GM06990 (cell line): ENCODE data around the gene AMZ1.
"Not testable (repeated sequence)": the region's sequence is repeated elsewhere in the genome, so short reads cannot be mapped to it uniquely, and the experiment has no call there.

Experiments
- DNase-seq: peaks from one replicate; pipeline ENCODE4 v3.0.0-alpha.2; 2011; ENCODE audit not compliant: insufficient read length; ENCODE audit errors: extremely low read depth
- H3K27me3 ChIP-seq: replicated peaks from 2 replicates; pipeline ENCODE4 v1.6.0; 2011; ENCODE audit warnings: low read length; ENCODE audit not compliant: control insufficient read depth, insufficient read depth
- H3K36me3 ChIP-seq: 2 replicates; pipeline ENCODE4 v1.5.1; 2011; ENCODE audit warnings: low read length; ENCODE audit not compliant: control insufficient read depth, insufficient read depth
- H3K4me3 ChIP-seq: replicated peaks from 2 replicates; pipeline ENCODE4 v1.5.1; 2011; ENCODE audit warnings: low read depth, mild to moderate bottlenecking, control low read depth, low read length
- CTCF ChIP-seq: IDR thresholded peaks from 2 replicates; pipeline ENCODE4 v1.5.1; 2011; ENCODE audit warnings: low read length, control low read depth, mild to moderate bottlenecking, inconsistent platforms; ENCODE audit not compliant: insufficient read depth, poor library complexity, severe bottlenecking

AMZ1 gene

GRCh38 chr7:2670171-2670570, 17.8 kb upstream of the AMZ1 start:
- no peaks in the 10 kb centered on the region; the same call in 1 of the 2 replicates for H3K27me3 ChIP-seq

DNA sequence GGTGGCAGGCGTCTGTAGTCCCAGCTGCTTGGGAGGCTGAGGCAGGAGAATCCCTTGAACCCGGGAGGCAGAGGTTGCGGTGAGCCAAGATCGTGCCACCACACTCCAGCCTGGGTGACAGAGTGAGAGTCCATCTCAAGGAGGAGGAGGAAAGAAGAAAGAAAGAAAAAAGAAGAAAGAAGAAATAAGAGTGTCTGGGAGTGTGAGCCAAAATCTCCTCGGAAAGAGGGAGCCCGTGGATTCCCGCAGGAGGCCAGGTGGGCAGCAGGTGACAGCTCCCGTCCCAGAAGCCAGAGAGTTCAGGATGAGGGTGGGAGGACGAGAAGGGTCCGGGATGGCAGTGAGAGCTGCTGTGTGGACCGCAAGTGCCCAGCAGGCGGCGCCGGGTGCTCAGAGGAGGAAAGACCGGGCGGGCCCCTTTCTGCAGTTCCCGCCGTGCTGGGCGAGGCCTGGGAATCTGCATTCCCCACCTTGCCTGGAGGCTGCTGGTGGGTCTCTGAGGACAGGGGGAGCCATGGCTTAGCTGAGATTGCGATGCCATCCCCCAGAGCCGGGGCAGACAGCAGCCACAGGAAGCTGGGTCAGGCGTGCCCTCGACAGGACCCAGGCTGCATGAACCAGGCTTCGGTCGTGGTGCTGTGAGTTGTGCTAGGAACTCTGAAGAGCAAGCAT, 17.1 kb upstream of the AMZ1 start:
- H3K4me3 ChIP-seq = no peak overlapping the region
- H3K36me3 ChIP-seq = no peaks in the 10 kb centered on the region
- DNase-seq = peak; percentile 74
- no peaks in the 10 kb centered on the region; the same call in 1 of the 2 replicates for H3K27me3 ChIP-seq
- peak; percentile 97 for TF ChIP-seq CTCF

More at GRCh38 chr7:2670171-2670570, 17.8 kb upstream of the AMZ1 start:
- TF ChIP-seq CTCF = no peak
- Histone ChIP-seq H3K4me3 (no peak overlapping the region), H3K36me3 (no peaks in the 10 kb centered on the region)
- no peak for DNase-seq

DNA sequence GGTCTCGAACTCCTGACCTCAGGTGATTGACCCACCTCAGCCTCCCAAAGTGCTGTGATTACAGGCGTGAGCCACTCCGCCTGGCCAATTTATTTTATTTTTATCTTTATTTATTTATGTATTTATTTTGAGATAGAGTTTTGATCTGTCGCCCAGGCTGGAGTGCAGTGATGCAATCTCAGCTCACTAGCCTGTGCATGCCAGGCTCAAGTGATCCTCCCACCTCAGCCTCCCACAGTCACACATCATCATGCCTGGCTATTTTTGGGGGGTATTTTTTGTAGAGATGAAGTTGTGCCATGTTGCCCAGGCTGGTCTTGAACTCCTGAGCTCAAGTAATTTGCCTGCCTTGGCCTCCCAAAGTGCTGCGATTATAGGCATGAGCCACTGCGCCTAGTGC, 14.8 kb upstream of the AMZ1 start:
- H3K4me3 ChIP-seq, H3K27me3 ChIP-seq, DNase-seq, H3K36me3 ChIP-seq: not testable (repeated sequence)

GRCh38 chr7:2673934-2674333, 14.1 kb upstream of the AMZ1 start:
- H3K36me3 ChIP-seq = no peaks in the 10 kb centered on the region
- DNase-seq = no peak
- no peak for TF ChIP-seq CTCF
- H3K27me3 ChIP-seq = no peaks in the 10 kb centered on the region; the same call in 1 of the 2 replicates
- no peak overlapping the region for H3K4me3 ChIP-seq

GRCh38 chr7:2675256-2675764, 12.7 kb upstream of the AMZ1 start:
- no peak for DNase-seq
- no peak for TF ChIP-seq CTCF
- Histone ChIP-seq H3K27me3 (no peaks in the 10 kb centered on the region), H3K4me3 (no peak overlapping the region), H3K36me3 (no peaks in the 10 kb centered on the region)

DNA sequence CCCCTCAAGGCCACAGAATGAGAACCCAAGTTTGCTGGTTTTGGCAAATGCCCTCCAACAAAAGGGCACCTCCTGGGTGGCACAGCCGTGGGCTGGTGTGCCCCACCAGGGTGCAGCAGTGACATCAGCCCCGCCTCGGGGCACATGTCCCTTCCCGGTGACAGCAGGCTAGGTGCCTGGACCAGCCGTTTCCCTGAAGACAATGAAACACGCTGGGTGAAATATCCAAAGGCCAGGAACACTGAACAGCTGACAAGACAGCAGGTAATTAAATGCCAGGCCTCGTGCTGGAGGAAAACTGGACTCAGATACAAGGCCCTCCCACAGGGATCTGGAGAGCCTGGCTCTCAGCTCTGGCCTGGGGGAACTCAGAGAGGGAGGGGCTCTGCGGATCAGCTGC, 11.4 kb upstream of the AMZ1 start:
- not testable (repeated sequence) for H3K27me3 ChIP-seq, H3K4me3 ChIP-seq, H3K36me3 ChIP-seq, DNase-seq

GRCh38 chr7:2678454-2678853, 9.5 kb upstream of the AMZ1 start:
- H3K27me3 ChIP-seq, H3K4me3 ChIP-seq: not testable (repeated sequence)

GRCh38 chr7:2679135-2680127, 8.6 kb upstream of the AMZ1 start:
- H3K4me3 ChIP-seq, H3K27me3 ChIP-seq, H3K36me3 ChIP-seq, DNase-seq: not testable (repeated sequence)

More at GRCh38 chr7:2678454-2678853, 9.5 kb upstream of the AMZ1 start:
- DNase-seq, H3K36me3 ChIP-seq: not testable (repeated sequence)
